ENCODE data around the gene CRHR2.

CRHR2 gene

DNA sequence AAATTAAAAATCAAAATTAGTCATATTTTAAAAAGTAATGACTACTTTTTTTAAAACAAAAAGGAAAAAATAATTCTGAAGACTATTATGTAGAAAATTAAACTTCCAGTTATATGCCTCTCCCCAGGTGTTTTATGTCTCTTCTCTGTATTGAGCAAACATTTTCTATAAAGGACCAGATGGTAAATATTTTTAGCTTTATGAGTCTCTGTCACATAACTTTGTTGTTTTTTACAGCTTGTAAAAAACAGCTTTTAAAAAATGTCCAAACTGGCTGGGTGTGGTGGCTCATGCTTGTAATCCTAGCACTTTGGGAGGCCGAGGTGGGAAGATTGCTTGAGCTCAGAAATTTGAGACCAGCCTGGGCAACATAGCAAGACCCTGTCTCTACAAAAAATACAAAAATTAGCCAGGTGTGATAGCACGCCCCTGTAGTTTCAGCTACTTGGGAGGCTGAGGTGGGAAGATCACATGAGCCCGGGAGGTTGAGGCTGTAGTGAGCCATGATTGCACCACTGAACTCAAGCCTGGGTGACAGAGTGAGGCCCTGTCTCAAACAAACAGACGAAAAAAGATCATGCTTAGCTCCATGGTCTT is 64.1 kb downstream of the CRHR2 start:
- DNase-seq (ENCODE audit: low read depth in 2 of 2), result no peak

GRCh38 chr7:30617359-30617758 is 64.9 kb downstream of the CRHR2 start:
- DNase-seq (ENCODE audit: low read depth in 2 of 2), result no peak

DNA sequence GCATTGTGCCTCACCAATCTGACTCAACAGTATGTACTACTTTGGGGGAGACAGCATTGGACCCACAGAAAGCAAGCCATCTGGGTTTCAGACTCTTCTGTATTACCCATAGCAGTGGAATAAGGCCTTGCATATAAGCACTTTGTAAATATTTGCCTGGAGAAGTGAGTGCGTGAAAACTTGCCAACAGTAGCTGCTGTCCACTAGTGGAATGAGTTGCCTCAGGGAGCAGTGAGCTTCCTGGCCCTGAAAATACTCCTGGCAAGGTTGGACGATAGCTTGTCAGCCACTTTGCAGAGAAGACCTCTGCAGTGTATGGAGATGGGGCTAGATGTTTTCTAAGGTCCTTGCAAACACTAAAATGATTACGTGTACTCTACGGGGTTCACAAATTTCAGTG is 65.9 kb downstream of the CRHR2 start:
- no peak for DNase-seq (ENCODE audit: low read depth in 2 of 2)

DNA sequence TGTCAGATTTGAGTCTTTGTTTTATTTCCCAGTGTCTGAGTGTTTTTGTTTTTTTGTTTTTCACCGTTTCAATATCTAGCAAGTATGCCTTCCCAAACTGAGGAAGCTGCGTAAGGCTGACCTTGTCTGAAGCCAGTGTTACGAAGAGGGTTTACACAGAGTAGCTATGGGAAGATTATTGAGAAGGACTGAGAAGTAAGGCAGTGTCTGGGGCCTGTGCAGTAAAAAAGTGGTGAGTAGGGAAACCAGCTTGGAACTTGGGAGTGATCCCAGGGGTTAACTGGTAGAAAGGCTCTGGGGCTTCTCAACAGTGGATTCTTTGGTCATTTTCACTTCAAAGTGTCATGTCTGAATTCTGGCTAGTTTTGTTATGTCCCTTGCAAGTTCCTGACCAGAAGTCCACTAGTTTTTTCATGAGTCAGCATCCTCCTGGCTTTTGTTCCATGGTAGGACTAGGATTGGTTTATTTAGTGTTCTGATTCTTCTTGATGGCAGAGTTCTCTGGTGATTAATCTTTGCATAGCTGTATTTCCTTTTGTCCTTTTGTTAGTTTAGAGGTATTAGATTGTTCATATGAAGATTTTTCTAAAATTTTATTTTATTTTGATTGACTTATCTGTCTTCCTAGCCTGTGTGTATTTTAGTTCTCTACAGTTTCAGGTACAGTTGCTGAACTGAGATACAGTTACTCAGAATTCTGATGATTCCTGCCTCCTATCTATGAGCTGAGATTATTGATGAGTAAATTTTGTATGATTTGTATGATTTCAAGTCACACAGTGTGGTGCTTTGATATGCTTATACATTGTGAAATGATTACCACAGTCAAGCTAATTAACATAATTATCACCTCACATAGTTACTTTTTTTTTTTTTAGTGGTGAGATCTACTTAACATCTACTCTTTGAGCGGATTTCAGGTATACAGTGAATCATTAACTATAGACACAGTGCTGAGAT is 68.6 kb downstream of the CRHR2 start:
- no peak for DNase-seq (ENCODE audit: low read depth in 2 of 2)

- no peak for DNase-seq (ENCODE audit: low read depth in 2 of 2)
Observed at GRCh38 chr7:30612658-30613265, 69.5 kb downstream of the CRHR2 start.

- DNase-seq (ENCODE audit: low read depth in 2 of 2), result no peak
Observed at GRCh38 chr7:30605832-30606231, 76.4 kb downstream of the CRHR2 start.

GRCh38 chr7:30604901-30605300 is 77.4 kb downstream of the CRHR2 start:
- DNase-seq (ENCODE audit: low read depth in 2 of 2), result no peak
